KMS-11 (cell line): ENCODE data around the gene R3HDM4.
"Not testable (repeated sequence)": the region's sequence is repeated elsewhere in the genome, so short reads cannot be mapped to it uniquely, and the experiment has no call there.

Experiments used
- H2AFZ ChIP-seq: fragments of 200-600 bp; sonication (generic); 2 replicates; pipeline ENCODE4 v1.6.1; 2016; ENCODE audit warnings: antibody characterized with exemption, mixed run types, low read depth
- H3K27ac ChIP-seq: fragments of 200-600 bp; sonication (generic); 2 replicates; pipeline ENCODE4 v1.6.1; 2016; ENCODE audit warnings: mild to moderate bottlenecking, mixed run types
- H3K27me3 ChIP-seq: fragments of 200-600 bp; sonication (generic); 2 replicates; pipeline ENCODE4 v1.6.1; 2017; ENCODE audit warnings: mild to moderate bottlenecking, low read depth, mixed run types, moderate library complexity; ENCODE audit not compliant: insufficient read depth
- H3K36me3 ChIP-seq: fragments of 200-600 bp; sonication (generic); 2 replicates; pipeline ENCODE4 v1.6.1; 2017; ENCODE audit warnings: mild to moderate bottlenecking, mixed run types; ENCODE audit not compliant: insufficient read depth
- H3K4me1 ChIP-seq: fragments of 200-600 bp; sonication (generic); 2 replicates; pipeline ENCODE4 v1.6.1; 2016; ENCODE audit warnings: mild to moderate bottlenecking, low read depth, mixed run types; ENCODE audit not compliant: poor library complexity, severe bottlenecking
- H3K4me2 ChIP-seq: fragments of 200-600 bp; sonication (generic); 2 replicates; pipeline ENCODE4 v1.7.0; 2016; ENCODE audit warnings: mild to moderate bottlenecking, mixed run types
- H3K4me3 ChIP-seq: fragments of 200-600 bp; sonication (generic); IDR thresholded peaks from 2 replicates; pipeline ENCODE4 v1.6.1; 2017; ENCODE audit warnings: low read depth, low read length, mixed read lengths; ENCODE audit not compliant: insufficient read depth
- H3K79me2 ChIP-seq: fragments of 200-600 bp; sonication (generic); 2 replicates; pipeline ENCODE4 v1.6.1; 2016; ENCODE audit warnings: low read depth, mixed run types; ENCODE audit not compliant: insufficient read depth
- H3K9ac ChIP-seq: fragments of 200-600 bp; sonication (generic); 2 replicates; pipeline ENCODE4 v1.6.1; 2016; ENCODE audit warnings: mild to moderate bottlenecking, mixed run types
- H4K20me1 ChIP-seq: fragments of 200-600 bp; sonication (generic); 2 replicates; pipeline ENCODE4 v1.6.1; 2016; ENCODE audit warnings: mild to moderate bottlenecking, mixed run types; ENCODE audit not compliant: insufficient read depth
- CTCF ChIP-seq: fragments of 200-600 bp; sonication (generic); conservative IDR thresholded peaks from 2 replicates; pipeline ENCODE4 v1.6.1; 2017; ENCODE audit warnings: low read depth, mild to moderate bottlenecking, antibody characterized with exemption, low read length, moderate library complexity, mixed read lengths

The R3HDM4 gene

GRCh38 chr19:892243-892893, 20.7 kb downstream of the R3HDM4 start:
- TF ChIP-seq CTCF = no peak
- H3K4me1 ChIP-seq = no peaks in the 10 kb centered on the region
- no peaks in the 10 kb centered on the region for H3K27me3 ChIP-seq
- H3K27ac ChIP-seq = peak overlapping the region; percentile 33; the same call in 1 of the 2 replicates
- no peaks in the 10 kb centered on the region for H3K36me3 ChIP-seq
- H3K9ac ChIP-seq = peak overlapping the region; percentile 67; the same call in 1 of the 2 replicates
- peaks cover 9% of the 10 kb centered on the region; the same call in 1 of the 2 replicates for H3K79me2 ChIP-seq
- H4K20me1 ChIP-seq = no peaks in the 10 kb centered on the region
- no peak overlapping the region for H2AFZ ChIP-seq
- H3K4me3 ChIP-seq = no peak overlapping the region
- peak overlapping the region; percentile 91 for H3K4me2 ChIP-seq

- not testable (repeated sequence) for H3K36me3 ChIP-seq
- H3K9ac ChIP-seq = peak overlapping the region; percentile 67; the same call in 1 of the 2 replicates
Measured at GRCh38 chr19:891421-892200, 21.4 kb downstream of the R3HDM4 start.

GRCh38 chr19:890831-891230, 22.2 kb downstream of the R3HDM4 start:
- Histone ChIP-seq H3K27me3 (no peaks in the 10 kb centered on the region), H3K4me1 (no peaks in the 10 kb centered on the region), H3K9ac (no peak overlapping the region), H4K20me1 (no peaks in the 10 kb centered on the region), H3K4me2 (no peak overlapping the region), H2AFZ (no peak overlapping the region), H3K79me2 (peaks cover 9% of the 10 kb centered on the region; the same call in 1 of the 2 replicates), H3K36me3 (no peaks in the 10 kb centered on the region), H3K27ac (no peak overlapping the region), H3K4me3 (no peak overlapping the region)
- no peak for TF ChIP-seq CTCF

More at GRCh38 chr19:891421-892200, 21.4 kb downstream of the R3HDM4 start:
- H4K20me1 ChIP-seq, H3K27me3 ChIP-seq, H3K4me3 ChIP-seq, H2AFZ ChIP-seq, H3K4me1 ChIP-seq, H3K79me2 ChIP-seq, H3K27ac ChIP-seq: not testable (repeated sequence)
- H3K4me2 ChIP-seq = peak overlapping the region; percentile 91

GRCh38 chr19:889662-890295, 23.2 kb downstream of the R3HDM4 start:
- no peak for TF ChIP-seq CTCF
- Histone ChIP-seq H3K4me1 (no peaks in the 10 kb centered on the region), H3K79me2 (peaks cover 9% of the 10 kb centered on the region; the same call in 1 of the 2 replicates), H3K4me2 (no peak overlapping the region), H3K36me3 (no peaks in the 10 kb centered on the region), H3K27me3 (no peaks in the 10 kb centered on the region), H3K27ac (no peak overlapping the region), H3K9ac (no peak overlapping the region), H4K20me1 (no peaks in the 10 kb centered on the region), H2AFZ (no peak overlapping the region), H3K4me3 (no peak overlapping the region)
